K562 (cell line): Measurements from ENCODE around the gene CDKN1C. TPM values are rescaled to one million over a fixed set of nuclear protein-coding genes. Genes with fewer than 3 reads are reported as not detected.
A peak's percentile ranks its signal among the peaks of the same experiment; 100 is the strongest.

ENCODE experiments used
- CBX1 ChIP-seq: sonication (generic); IDR thresholded peaks from 2 replicates; pipeline ENCODE4 v1.6.1; 2016; ENCODE audit warnings: antibody characterized with exemption, low read depth, mild to moderate bottlenecking
- E2F6 ChIP-seq, 2 experiments: IDR thresholded peaks; 2 replicates each; pipeline ENCODE4 v1.6.1; 2011; ENCODE audit warnings: borderline replicate concordance in 1 of 2, control low read depth in 1 of 2, low read depth in 1 of 2, low read length in 1 of 2, mild to moderate bottlenecking in 1 of 2, mixed read lengths in 1 of 2, moderate library complexity in 1 of 2; ENCODE audit not compliant: insufficient read depth in 1 of 2, insufficient read length in 1 of 2, poor library complexity in 1 of 2, severe bottlenecking in 1 of 2; ENCODE audit errors: extremely low read depth in 1 of 2
- EZH2 ChIP-seq: IDR thresholded peaks from 2 replicates; pipeline ENCODE4 v1.6.1; 2012; ENCODE audit warnings: low read depth, mild to moderate bottlenecking, inconsistent platforms, low read length, borderline replicate concordance
- FOXJ2 ChIP-seq: fragments of 200-800 bp; sonication (Bioruptor generic); IDR thresholded peaks from 2 replicates; pipeline ENCODE4 v1.6.1; 2016; ENCODE audit warnings: missing genetic modification characterization, missing compliant biosample characterization
- HOMEZ ChIP-seq: fragments of 250-450 bp; sonication (Bioruptor Pico); IDR thresholded peaks from 2 replicates; pipeline ENCODE4 v1.4.0; 2020; ENCODE audit warnings: mild to moderate bottlenecking, moderate library complexity
- LARP7 ChIP-seq: fragments of 450-650 bp; IDR thresholded peaks from 2 replicates; pipeline ENCODE4 v1.6.1; 2016
- NFIC ChIP-seq: fragments of 450-650 bp; IDR thresholded peaks from 2 replicates; pipeline ENCODE4 v1.6.1; 2017; ENCODE audit warnings: mild to moderate bottlenecking, inconsistent platforms
- NFXL1 ChIP-seq: fragments of 450-650 bp; formaldehyde crosslinking; IDR thresholded peaks from 2 replicates; pipeline ENCODE4 v1.4.0; 2021; ENCODE audit warnings: mild to moderate bottlenecking
- RFX5 ChIP-seq: IDR thresholded peaks from 2 replicates; pipeline ENCODE4 v1.6.1; 2011; ENCODE audit warnings: low read depth, mild to moderate bottlenecking, improper control_type of control experiment, low read length
- SP1 ChIP-seq: sonication (generic); formaldehyde crosslinking; IDR thresholded peaks from 2 replicates; pipeline ENCODE4 v1.8.1; 2022; ENCODE audit warnings: mild to moderate bottlenecking, missing genetic modification reagents
- YBX1 ChIP-seq: fragments of 450-650 bp; IDR thresholded peaks from 2 replicates; pipeline ENCODE4 v1.7.1; 2016; ENCODE audit warnings: mild to moderate bottlenecking
- ZNF121 ChIP-seq: sonication (generic); formaldehyde crosslinking; conservative IDR thresholded peaks from 2 replicates; pipeline ENCODE4 v1.8.0; 2022; ENCODE audit warnings: missing genetic modification reagents
- ZNF134 ChIP-seq: fragments of 250-450 bp; sonication (Bioruptor Pico); conservative IDR thresholded peaks from 2 replicates; pipeline ENCODE4 v1.4.0; 2020
- polyA plus RNA-seq, 8 experiments: library from polyadenylated mRNA; depleted of rRNA in 4 of 8; stranded (reverse) in 5 of 8; unstranded in 3 of 8; fragments of >200 nt; fragmentation: Nextera tagmentation in 2 of 8; fragmentation: Illumina TruSeq in 1 of 8; extraction: Ambion mirVana in 2 of 8; extraction: Trizol in 1 of 8; gene quantifications; 2 replicates each; pipeline versions ENCODE4 v1.2.1 to v1.2.3, GENCODE V29; 2011 to 2014; ENCODE audit warnings: inconsistent platforms in 1 of 8, missing spikeins in 1 of 8
- total RNA-seq, 7 experiments: library from RNA; depleted of rRNA in 6 of 7; stranded (reverse); fragments of >200 nt in 6 of 7; fragmentation: Illumina TruSeq in 2 of 7; extraction: Trizol in 2 of 7; gene quantifications; 2 replicates each; pipeline versions ENCODE4 v1.2.1 to v1.2.3, GENCODE V29; 2011 to 2021; ENCODE audit warnings: low replicate concordance in 1 of 7

Gene CDKN1C
- total and polyA plus RNA-seq, 9 of the 15 experiments (the other 6 are each of a cell fraction or from before 2014, with no cell fraction given): 2.8 to 21.1 (median 9.3) TPM

- TF ChIP-seq HOMEZ (CRISPR knock-in tag) (no peak), LARP7 (no peak), YBX1 (no peak), RFX5 (no peak), SP1 (CRISPR knock-in tag) (0 out of 2 replicates have a peak, but pooled peaks have one; percentile 24), NFIC (no peak), E2F6 (IDR thresholded peaks at IDR 0.05; ENCODE audit: borderline replicate concordance in 1 of 2, extremely low read depth in 1 of 2, insufficient read depth in 1 of 2, insufficient read length in 1 of 2, low read depth in 1 of 2, low read length in 1 of 2, poor library complexity in 1 of 2, severe bottlenecking in 1 of 2) (no peak), NFXL1 (CRISPR knock-in tag) (no peak), FOXJ2 (tag) (no peak), ZNF121 (no peak), CBX1 (peak; percentile 77; the same call in 1 of the 2 replicates), EZH2 (no peak), ZNF134 (no peak)
Measured at GRCh38 chr11:2867142-2867541, 18.4 kb downstream of the CDKN1C start (continued).
